SU-DHL-6 (cell line): ENCODE data around the gene NOB1.
"Not testable (repeated sequence)": the region's sequence is repeated elsewhere in the genome, so short reads cannot be mapped to it uniquely, and the experiment has no call there.

Experiments
- H2AFZ ChIP-seq: fragments of 200-600 bp; sonication (generic); 2 replicates; pipeline ENCODE4 v1.6.1; 2014; ENCODE audit warnings: low read depth, mild to moderate bottlenecking, moderate library complexity, mixed read lengths, antibody characterized with exemption, low read length; ENCODE audit not compliant: severe bottlenecking
- H3F3A ChIP-seq: fragments of 200-600 bp; shearing (Covaris generic); 2 replicates; pipeline ENCODE4 v1.6.0; 2016; ENCODE audit warnings: antibody characterized with exemption, mild to moderate bottlenecking; ENCODE audit not compliant: insufficient read depth
- H3K27ac ChIP-seq: fragments of 200-600 bp; sonication (generic); 2 replicates; pipeline ENCODE4 v1.5.1; 2016; ENCODE audit warnings: low read depth, mild to moderate bottlenecking, low read length, moderate library complexity, mixed read lengths
- H3K27me3 ChIP-seq: fragments of 200-600 bp; sonication (generic), shearing (Covaris generic); 2 replicates; pipeline ENCODE4 v1.6.0; 2014; ENCODE audit warnings: mild to moderate bottlenecking, low read length
- H3K36me3 ChIP-seq: fragments of 200-600 bp; sonication (generic); 2 replicates; pipeline ENCODE4 v1.6.1; 2014; ENCODE audit warnings: mild to moderate bottlenecking, low read length, mixed read lengths
- H3K4me2 ChIP-seq: fragments of 300-600, 200-600 bp; shearing (Covaris generic), sonication (generic); 2 replicates; pipeline ENCODE4 v1.6.0; 2014; ENCODE audit warnings: low read length, low read depth, mild to moderate bottlenecking; ENCODE audit not compliant: poor library complexity, severe bottlenecking
- H3K4me3 ChIP-seq: fragments of 200-600 bp; sonication (generic); 2 replicates; pipeline ENCODE4 v1.5.1; 2014; ENCODE audit warnings: antibody characterized with exemption, low read length, mild to moderate bottlenecking, mixed read lengths; ENCODE audit not compliant: insufficient read depth, poor library complexity, severe bottlenecking
- H3K79me2 ChIP-seq: fragments of 200-600 bp; sonication (generic); 2 replicates; pipeline ENCODE4 v1.6.1; 2014; ENCODE audit warnings: mild to moderate bottlenecking, low read length, moderate library complexity; ENCODE audit not compliant: insufficient read depth
- H3K9ac ChIP-seq: fragments of 200-600 bp; sonication (generic); 2 replicates; pipeline ENCODE4 v1.7.0; 2014; ENCODE audit warnings: mild to moderate bottlenecking, low read length
- H3K9me2 ChIP-seq: fragments of 200-600 bp; sonication (generic); replicated peaks from 2 replicates; pipeline ENCODE4 v1.6.1; 2014; ENCODE audit warnings: low read length; ENCODE audit not compliant: insufficient read depth
- H3K9me3 ChIP-seq: fragments of 200-600 bp; sonication (generic); 2 replicates; pipeline ENCODE4 v1.6.1; 2014; ENCODE audit warnings: low read length, mixed read lengths; ENCODE audit not compliant: insufficient read depth
- H4K20me1 ChIP-seq: fragments of 200-600 bp; sonication (generic); 2 replicates; pipeline ENCODE4 v1.6.1; 2014; ENCODE audit warnings: low read depth, mild to moderate bottlenecking, antibody characterized with exemption, low read length, moderate library complexity, mixed read lengths
- CTCF ChIP-seq: fragments of 200-600 bp; sonication (generic); IDR thresholded peaks from one replicate; pipeline ENCODE4 v1.5.1; 2017; ENCODE audit warnings: antibody characterized with exemption, mild to moderate bottlenecking, low read length, moderate library complexity; ENCODE audit not compliant: insufficient read depth, poor library complexity, severe bottlenecking
- EZH2phosphoT487 ChIP-seq: fragments of 200-600 bp; sonication (generic), shearing (Covaris generic); conservative IDR thresholded peaks from 2 replicates; pipeline ENCODE4 v1.6.1; 2018; ENCODE audit warnings: mild to moderate bottlenecking, antibody characterized with exemption, low read length, moderate library complexity, mixed read lengths

The NOB1 gene

GRCh38 chr16:69762814-69763598 lies 8.3 kb upstream of the NOB1 start:
- peak overlapping the region; percentile 75 for H2AFZ ChIP-seq
- H3K9me3 ChIP-seq, result no peaks in the 10 kb centered on the region
- H3K4me3 ChIP-seq, result peak overlapping the region; percentile 88
- H3K9ac ChIP-seq, result peak overlapping the region; percentile 95
- peaks cover 52% of the 10 kb centered on the region for H3K79me2 ChIP-seq
- peaks cover 21% of the 10 kb centered on the region for H3F3A ChIP-seq
- H3K9me2 ChIP-seq, result no peaks in the 10 kb centered on the region
- no peaks in the 10 kb centered on the region for H4K20me1 ChIP-seq
- TF ChIP-seq CTCF, result no peak
- no peak for TF ChIP-seq EZH2phosphoT487
- H3K27ac ChIP-seq, result peak overlapping the region; percentile 78
- H3K36me3 ChIP-seq, result no peaks in the 10 kb centered on the region
- peak overlapping the region; percentile 91 for H3K4me2 ChIP-seq
- no peaks in the 10 kb centered on the region for H3K27me3 ChIP-seq

DNA sequence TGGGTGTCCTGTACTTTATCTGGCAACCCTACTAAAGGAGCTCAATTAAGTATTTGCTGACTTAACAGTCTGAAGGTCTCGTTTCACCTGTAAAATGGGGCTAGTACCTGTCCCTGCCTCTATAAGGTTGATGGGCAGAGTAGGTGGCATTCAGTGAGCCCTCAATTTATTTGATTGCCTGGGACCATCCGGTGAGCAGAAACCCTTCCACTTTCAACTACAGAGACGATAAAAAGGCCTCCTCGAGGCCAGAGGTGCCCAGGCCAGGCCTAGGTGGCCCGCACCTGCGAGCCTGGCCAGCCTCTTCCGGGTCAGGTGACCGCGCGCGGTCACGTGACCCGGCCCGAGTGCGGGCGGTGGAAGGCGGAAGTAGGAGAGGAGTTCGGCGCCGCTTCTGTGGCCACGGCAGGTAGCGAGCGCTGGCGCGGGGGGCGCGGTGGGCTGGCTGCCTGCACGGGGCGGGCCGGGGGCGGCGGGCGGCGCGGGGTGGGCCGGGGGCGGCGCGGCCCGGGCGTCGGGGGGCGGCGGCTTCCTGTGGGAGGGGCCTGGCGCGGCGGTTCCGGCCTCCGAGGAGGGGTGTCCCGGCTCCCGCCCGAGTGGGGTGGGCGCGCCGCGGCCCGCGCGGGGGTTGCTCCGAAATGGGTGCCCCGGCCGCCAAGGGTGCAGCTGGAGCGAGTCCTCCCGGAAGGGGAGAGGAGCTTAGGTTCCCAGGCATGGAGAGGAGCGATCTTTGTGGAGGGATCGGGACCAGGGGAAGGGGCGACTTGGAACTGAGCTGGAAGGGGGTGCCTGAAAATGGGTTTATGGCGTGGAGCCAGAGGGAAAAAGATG lies 7.5 kb upstream of the NOB1 start, which contains the start of gene WWP2:
WWP2 (plus strand) TSS at position 350 of the 831 bp plus-strand sequence. CDS start 24,679 bp downstream, outside the sequence.
- Histone ChIP-seq H3K9ac (peak within 1 kb of the TSS; percentile 95), H3K9me2 (no peaks in the 10 kb centered on the region), H3K36me3 (no peaks in the 10 kb centered on the region), H3K27me3 (no peaks in the 10 kb centered on the region), H3K79me2 (peaks cover 45% of the 10 kb centered on the region), H3K27ac (peak within 1 kb of the TSS; percentile 78), H3K4me3 (peak within 1 kb of the TSS; percentile 88), H2AFZ (peak within 1 kb of the TSS; percentile 81), H3K9me3 (no peaks in the 10 kb centered on the region), H4K20me1 (no peaks in the 10 kb centered on the region), H3K4me2 (peak within 1 kb of the TSS; percentile 93), H3F3A (peaks cover 21% of the 10 kb centered on the region)
- no peak for TF ChIP-seq CTCF
- TF ChIP-seq EZH2phosphoT487, result no peak

DNA sequence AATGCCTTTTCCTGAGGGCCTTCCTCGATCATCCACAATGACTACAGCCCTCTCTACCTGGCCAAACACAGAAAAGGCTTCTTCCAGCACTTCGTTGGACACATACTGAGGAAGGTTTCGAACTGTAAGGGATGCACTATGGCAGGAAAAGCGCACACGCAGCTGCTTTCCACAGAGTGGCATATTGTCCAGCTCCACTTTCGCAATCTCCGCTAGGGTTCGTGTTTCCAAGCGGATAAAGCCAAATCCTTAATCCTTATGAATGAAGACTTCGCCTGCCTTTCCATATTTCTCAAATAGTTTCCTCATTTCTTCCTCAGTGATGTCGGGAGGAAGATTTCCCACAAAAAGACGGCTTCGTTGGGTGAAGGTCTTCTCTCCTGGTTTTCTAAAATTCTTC lies 2.6 kb upstream of the NOB1 start:
- H3K79me2 ChIP-seq, result peaks cover 23% of the 10 kb centered on the region
- H3K9me2 ChIP-seq, H3F3A ChIP-seq, H3K9me3 ChIP-seq, H3K36me3 ChIP-seq, H3K4me3 ChIP-seq, H3K27ac ChIP-seq, H3K27me3 ChIP-seq, H3K4me2 ChIP-seq, H4K20me1 ChIP-seq, H3K9ac ChIP-seq, H2AFZ ChIP-seq: not testable (repeated sequence)
